Measurements from ENCODE around the gene PUM2. TPM values are rescaled to one million over a fixed set of nuclear protein-coding genes. Genes with fewer than 3 reads are reported as not detected.
"Not testable (repeated sequence)": the region's sequence is repeated elsewhere in the genome, so short reads cannot be mapped to it uniquely, and the experiment has no call there.

Gene PUM2
- total RNA-seq (2014; rRNA removed; shearing (Covaris generic)), result 43.6 and 44.1 TPM in 2 replicates
- 16.7 and 20.0 TPM in 2 replicates for polyA plus RNA-seq (2014; cell fraction: nucleus; rRNA removed)

GRCh38 chr2:20350753-20351554, at the start of gene PUM2:
PUM2 (minus strand) TSS chr2:20350844; CDS start chr2:20327360, 23,484 bp downstream.
- DNase-seq (ENCODE audit: extremely low read depth, low read depth), result peak; percentile 94

- no peak for DNase-seq (ENCODE audit: extremely low read depth, low read depth)
These were observed 49.7 kb upstream of the PUM2 start for GRCh38 chr2:20400306-20400705.

GRCh38 chr2:20398956-20399567, 48.4 kb upstream of the PUM2 start:
- no peak for DNase-seq (ENCODE audit: extremely low read depth, low read depth)

- DNase-seq (ENCODE audit: extremely low read depth, low read depth), result no peak
These were observed 47.3 kb upstream of the PUM2 start for GRCh38 chr2:20397811-20398447.

- no peak for DNase-seq (ENCODE audit: extremely low read depth, low read depth)
These were observed 45.8 kb upstream of the PUM2 start for GRCh38 chr2:20396356-20397000.

GRCh38 chr2:20393986-20394385, 43.3 kb upstream of the PUM2 start:
- DNase-seq (ENCODE audit: extremely low read depth, low read depth), result no peak

- DNase-seq (ENCODE audit: extremely low read depth, low read depth), result no peak
These were observed 41.5 kb upstream of the PUM2 start for GRCh38 chr2:20391951-20392699.

- DNase-seq (ENCODE audit: extremely low read depth, low read depth), result no peak
These were observed 40.0 kb upstream of the PUM2 start for GRCh38 chr2:20390524-20391123.

- DNase-seq (ENCODE audit: extremely low read depth, low read depth), result no peak
These were observed 34.3 kb upstream of the PUM2 start for GRCh38 chr2:20384953-20385352.

- DNase-seq (ENCODE audit: extremely low read depth, low read depth), result no peak
These were observed 32.5 kb upstream of the PUM2 start for GRCh38 chr2:20382965-20383810.

- no peak for DNase-seq (ENCODE audit: extremely low read depth, low read depth)
These were observed 30.8 kb upstream of the PUM2 start for GRCh38 chr2:20381457-20381856.

- DNase-seq (ENCODE audit: extremely low read depth, low read depth), result peak; percentile 79
These were observed 28.4 kb upstream of the PUM2 start for GRCh38 chr2:20378891-20379519.

- no peak for DNase-seq (ENCODE audit: extremely low read depth, low read depth)
These were observed 27.7 kb upstream of the PUM2 start for GRCh38 chr2:20378341-20378740.

- no peak for DNase-seq (ENCODE audit: extremely low read depth, low read depth)
These were observed 27.1 kb upstream of the PUM2 start for GRCh38 chr2:20377741-20378140.

GRCh38 chr2:20374982-20375381, 24.3 kb upstream of the PUM2 start:
- DNase-seq (ENCODE audit: extremely low read depth, low read depth), result not testable (repeated sequence)

- no peak for DNase-seq (ENCODE audit: extremely low read depth, low read depth)
These were observed 22.4 kb upstream of the PUM2 start for GRCh38 chr2:20372896-20373640.

- no peak for DNase-seq (ENCODE audit: extremely low read depth, low read depth)
These were observed 20.8 kb upstream of the PUM2 start for GRCh38 chr2:20371323-20372025.

Data from NCI-H460 (cell line).